Keratinocyte (primary cell): Measurements from ENCODE around the gene CTTNBP2. TPM values are rescaled to one million over a fixed set of nuclear protein-coding genes. Genes with fewer than 3 reads are reported as not detected.

ENCODE experiments used
- DNase-seq: peaks from one replicate; pipeline ENCODE4 v3.0.0-alpha.2; 2011; ENCODE audit warnings: low read depth, missing footprints, low spot score
- FAIRE-seq: peaks from 2 replicates; lab custom pipeline; 2011; peaks lifted over from hg19 to GRCh38; lab: Jason Lieb, UNC
- H2AFZ ChIP-seq: 2 replicates; pipeline ENCODE4 v1.6.0; 2012; ENCODE audit warnings: low read length, control low read depth, inconsistent platforms; ENCODE audit not compliant: control insufficient read depth
- H3K27ac ChIP-seq: 2 replicates; pipeline ENCODE4 v1.5.1; 2011; ENCODE audit warnings: low read length; ENCODE audit not compliant: control insufficient read depth, insufficient read depth
- H3K27me3 ChIP-seq: 3 replicates; pipeline ENCODE4 v1.6.0; 2011; ENCODE audit warnings: low read length; ENCODE audit not compliant: control insufficient read depth, insufficient read depth; ENCODE audit errors: extremely low read depth
- H3K36me3 ChIP-seq, 2 experiments: 2 replicates in 1 of 2; 3 replicates in 1 of 2; pipeline ENCODE4 v1.5.1; 2011; ENCODE audit warnings: low read length in 2 of 2, mild to moderate bottlenecking in 1 of 2; ENCODE audit not compliant: control insufficient read depth in 2 of 2, insufficient read depth in 2 of 2; ENCODE audit errors: extremely low read depth in 1 of 2
- H3K4me1 ChIP-seq: 3 replicates; pipeline ENCODE4 v1.5.1; 2011; ENCODE audit warnings: low read length; ENCODE audit not compliant: control insufficient read depth, insufficient read depth; ENCODE audit errors: extremely low read depth
- H3K4me2 ChIP-seq: 3 replicates; pipeline ENCODE4 v1.6.0; 2011; ENCODE audit warnings: low read depth, low read length; ENCODE audit not compliant: control insufficient read depth, insufficient read depth; ENCODE audit errors: extremely low read depth
- H3K4me3 ChIP-seq, 3 experiments: fragments of 200-600 bp in 1 of 3; sonication (generic) in 1 of 3; 2 replicates in 2 of 3; 3 replicates in 1 of 3; pipeline ENCODE4 v1.5.1; 2011 to 2016; ENCODE audit warnings: low read length in 3 of 3, mild to moderate bottlenecking in 3 of 3, control low read depth in 2 of 3, inconsistent platforms in 1 of 3, low read depth in 1 of 3, mixed read lengths in 1 of 3, mixed run types in 1 of 3, moderate library complexity in 1 of 3; ENCODE audit not compliant: control insufficient read depth in 2 of 3, insufficient read depth in 2 of 3; ENCODE audit errors: extremely low read depth in 1 of 3
- H3K79me2 ChIP-seq: 2 replicates; pipeline ENCODE4 v1.6.0; 2012; ENCODE audit warnings: low read length; ENCODE audit not compliant: control insufficient read depth, insufficient read depth
- H3K9ac ChIP-seq: 3 replicates; pipeline ENCODE4 v1.6.0; 2011; ENCODE audit warnings: low read length; ENCODE audit not compliant: control insufficient read depth, insufficient read depth; ENCODE audit errors: extremely low read depth
- H3K9me1 ChIP-seq: 3 replicates; pipeline ENCODE4 v1.6.0; 2011; ENCODE audit warnings: low read length; ENCODE audit not compliant: control insufficient read depth, insufficient read depth; ENCODE audit errors: extremely low read depth
- H3K9me3 ChIP-seq: 2 replicates; pipeline ENCODE4 v1.5.1; 2012; ENCODE audit warnings: low read depth, low read length; ENCODE audit not compliant: control insufficient read depth
- H4K20me1 ChIP-seq: 3 replicates; pipeline ENCODE4 v1.6.0; 2011; ENCODE audit warnings: low read length; ENCODE audit not compliant: control insufficient read depth, insufficient read depth; ENCODE audit errors: extremely low read depth
- CTCF ChIP-seq, 3 experiments: IDR thresholded peaks in 1 of 3; conservative IDR thresholded peaks in 1 of 3; optimal IDR thresholded peaks in 1 of 3; 2 replicates in 2 of 3; 3 replicates in 1 of 3; pipeline versions ENCODE3 to v1.5.1; 2011; ENCODE audit warnings: low read length in 3 of 3, mild to moderate bottlenecking in 3 of 3, moderate library complexity in 2 of 3, control low read depth in 1 of 3, inconsistent platforms in 1 of 3; ENCODE audit not compliant: insufficient read depth in 2 of 3; ENCODE audit errors: extremely low read depth in 1 of 3
- EZH2 ChIP-seq: IDR thresholded peaks from one replicate; pipeline ENCODE4 v1.6.1; 2012; ENCODE audit warnings: inconsistent platforms, mild to moderate bottlenecking, low read length, moderate library complexity
- dilution Hi-C: fragments of 300-500 bp; cut with MboI; formaldehyde crosslinking; loops from one replicate; pipeline ENCODE4 v1.7.0; 2020; ENCODE audit warnings: low sequenced_read_pairs; ENCODE audit not compliant: extremely low pct_ligation_motif_present
- polyA plus RNA-seq, 5 experiments: library from polyadenylated mRNA; depleted of rRNA in 3 of 5; stranded (reverse) in 3 of 5; stranded (forward) in 1 of 5; unstranded in 1 of 5; fragments of >200 nt; gene quantifications; 1 replicate in 1 of 5; 2 replicates in 3 of 5; 3 replicates in 1 of 5; pipeline versions ENCODE4 v1.2.1 to v1.2.3, GENCODE V29; 2011 to 2012; ENCODE audit warnings: missing spikeins in 2 of 5, low read depth in 1 of 5, low replicate concordance in 1 of 5

Gene CTTNBP2
- polyA plus RNA-seq, 1 donor (not counting 4 experiments of a cell fraction or from before 2014, with no cell fraction given) = 0.55 TPM

- FAIRE-seq (no peak), DNase-seq (no peak)
- Histone ChIP-seq H3K27ac (no peak overlapping the region), H3K27me3 (no peaks in the 10 kb centered on the region), H3K4me1 (no peaks in the 10 kb centered on the region), H4K20me1 (no peaks in the 10 kb centered on the region), H3K4me2 (no peak overlapping the region), H3K79me2 (no peaks in the 10 kb centered on the region), H3K9me1 (no peaks in the 10 kb centered on the region), H3K9ac (no peak overlapping the region), H3K36me3 (no peaks in the 10 kb centered on the region), H3K9me3 (no peaks in the 10 kb centered on the region), H3K4me3 (no peak overlapping the region), H2AFZ (no peak overlapping the region)
- TF ChIP-seq EZH2 (no peak), CTCF (optimal IDR thresholded peaks at IDR 0.05 in 1 of 3, IDR thresholded peaks at IDR 0.05 in 1 of 3, conservative IDR thresholded peaks at IDR 0.05 in 1 of 3; ENCODE audit: extremely low read depth in 1 of 3, insufficient read depth in 2 of 3, low read length in 3 of 3) (no peak)
- dilution Hi-C loops = no loop called here
Observed at GRCh38 chr7:117818232-117818631, 55.0 kb downstream of the CTTNBP2 start.

GRCh38 chr7:117816727-117817126 lies 56.5 kb downstream of the CTTNBP2 start:
- no peak for DNase-seq
- H3K9me3 ChIP-seq = no peaks in the 10 kb centered on the region
- TF ChIP-seq CTCF (optimal IDR thresholded peaks at IDR 0.05 in 1 of 3, IDR thresholded peaks at IDR 0.05 in 1 of 3, conservative IDR thresholded peaks at IDR 0.05 in 1 of 3; ENCODE audit: extremely low read depth in 1 of 3, insufficient read depth in 2 of 3, low read length in 3 of 3) (no peak), EZH2 (no peak)
- no peak overlapping the region for H2AFZ ChIP-seq
- no peaks in the 10 kb centered on the region for H3K9me1 ChIP-seq
- no peak overlapping the region for H3K27ac ChIP-seq
- dilution Hi-C loops = no loop called here
- no peak for FAIRE-seq
- H3K79me2 ChIP-seq = no peaks in the 10 kb centered on the region
- no peaks in the 10 kb centered on the region for H3K36me3 ChIP-seq
- H3K4me3 ChIP-seq = no peak overlapping the region
- no peaks in the 10 kb centered on the region for H3K4me1 ChIP-seq
- no peak overlapping the region for H3K4me2 ChIP-seq
- no peaks in the 10 kb centered on the region for H3K27me3 ChIP-seq
- no peak overlapping the region for H3K9ac ChIP-seq
- no peaks in the 10 kb centered on the region for H4K20me1 ChIP-seq
